H1 (cell line): ENCODE data around the gene RBM34. TPM values are rescaled to one million over a fixed set of nuclear protein-coding genes. Genes with fewer than 3 reads are reported as not detected.

ENCODE experiments used
- CTCF ChIA-PET: fragments of 300-600 bp; sonication (Branson Sonifier 250); formaldehyde crosslinking; loops from one replicate; lab custom pipeline; 2021; ENCODE audit not compliant: partially characterized antibody; lab: Charles Lee
- POLR2A ChIA-PET: fragments of 300-600 bp; sonication (Branson Sonifier 250); formaldehyde crosslinking; loops from one replicate; lab custom pipeline; 2021; ENCODE audit warnings: inconsistent platforms; ENCODE audit not compliant: partially characterized antibody; lab: Charles Lee
- DNase-seq, 2 experiments: peaks; one replicate each; pipeline versions ENCODE4 v3.0.0 to v3.0.0-alpha.2; 2010 to 2022; ENCODE audit warnings: low spot score in 2 of 2, low read depth in 1 of 2, mixed read lengths in 1 of 2
- FAIRE-seq: peaks from 2 replicates; lab custom pipeline; 2011; peaks lifted over from hg19 to GRCh38; lab: Jason Lieb, UNC
- H2AFZ ChIP-seq: 2 replicates; pipeline ENCODE4 v1.8.1; 2012; ENCODE audit warnings: low read length, inconsistent platforms
- H2AK5ac ChIP-seq: 2 replicates; pipeline ENCODE4 v1.6.1; 2013; ENCODE audit warnings: low read depth, low read length
- H2BK120ac ChIP-seq: replicated peaks from 2 replicates; pipeline ENCODE3; 2013; ENCODE audit warnings: low read depth, low read length, inconsistent platforms
- H2BK12ac ChIP-seq: 2 replicates; pipeline ENCODE4 v1.6.1; 2013; ENCODE audit warnings: low read depth, low read length
- H2BK15ac ChIP-seq: 2 replicates; pipeline ENCODE4 v1.6.1; 2013; ENCODE audit warnings: low read length
- H2BK20ac ChIP-seq: 2 replicates; pipeline ENCODE4 v1.6.1; 2013; ENCODE audit warnings: low read length
- H2BK5ac ChIP-seq: 2 replicates; pipeline ENCODE4 v1.6.1; 2013; ENCODE audit warnings: low read depth, low read length
- H3K14ac ChIP-seq: 2 replicates; pipeline ENCODE4 v1.6.1; 2013; ENCODE audit warnings: inconsistent platforms; ENCODE audit not compliant: insufficient read length
- H3K18ac ChIP-seq: 2 replicates; pipeline ENCODE4 v1.6.1; 2013; ENCODE audit warnings: low read length; ENCODE audit errors: extremely low read depth
- H3K23ac ChIP-seq: 2 replicates; pipeline ENCODE4 v1.6.1; 2013; ENCODE audit warnings: inconsistent platforms; ENCODE audit not compliant: insufficient read length
- H3K23me2 ChIP-seq: 2 replicates; pipeline ENCODE4 v1.6.1; 2013; ENCODE audit warnings: low read depth, low read length
- H3K27ac ChIP-seq: 2 replicates; pipeline ENCODE4 v1.6.1; 2011; ENCODE audit warnings: low read depth, low read length, inconsistent platforms
- H3K27me3 ChIP-seq, 4 experiments: replicated peaks in 1 of 4; 1 replicate in 1 of 4; 2 replicates in 3 of 4; pipeline versions ENCODE4 v1.6.1 to v1.8.1; 2011 to 2013; ENCODE audit warnings: low read length in 3 of 4, mild to moderate bottlenecking in 3 of 4, inconsistent platforms in 2 of 4, mixed read lengths in 2 of 4, moderate library complexity in 1 of 4; ENCODE audit not compliant: control insufficient read depth in 3 of 4, insufficient read depth in 3 of 4; ENCODE audit errors: extremely low read depth in 1 of 4
- H3K36me3 ChIP-seq, 4 experiments: 2 replicates each; pipeline versions ENCODE4 v1.6.1 to v1.8.1; 2011 to 2013; ENCODE audit warnings: mild to moderate bottlenecking in 4 of 4, low read length in 3 of 4, moderate library complexity in 2 of 4, control low read depth in 1 of 4, inconsistent platforms in 1 of 4; ENCODE audit not compliant: insufficient read depth in 4 of 4, control insufficient read depth in 2 of 4
- H3K4ac ChIP-seq: replicated peaks from 2 replicates; pipeline ENCODE3; 2013; ENCODE audit warnings: low read length, low read depth, mixed read lengths, inconsistent platforms; ENCODE audit not compliant: insufficient read length
- H3K4me1 ChIP-seq, 4 experiments: replicated peaks in 1 of 4; 1 replicate in 1 of 4; 2 replicates in 3 of 4; pipeline versions ENCODE4 v1.6.1 to v1.8.1; 2011 to 2013; ENCODE audit warnings: low read length in 3 of 4, inconsistent platforms in 2 of 4, mixed read lengths in 1 of 4; ENCODE audit not compliant: insufficient read depth in 4 of 4, control insufficient read depth in 3 of 4
- H3K4me2 ChIP-seq, 2 experiments: 2 replicates each; pipeline versions ENCODE4 v1.6.1 to v1.8.1; 2011 to 2013; ENCODE audit warnings: low read depth in 2 of 2, low read length in 2 of 2, control low read depth in 1 of 2, inconsistent platforms in 1 of 2, mild to moderate bottlenecking in 1 of 2; ENCODE audit not compliant: insufficient read depth in 1 of 2
- H3K4me3 ChIP-seq, 4 experiments: fragments of 200-600, 300-600 bp in 1 of 4; sonication (generic), shearing (Covaris generic), sonication (Bioruptor Twin) in 1 of 4; 2 replicates each; pipeline versions ENCODE4 v1.5.1 to v1.8.1; 2011 to 2016; ENCODE audit warnings: low read length in 4 of 4, low read depth in 3 of 4, control low read depth in 2 of 4, inconsistent platforms in 2 of 4, mild to moderate bottlenecking in 2 of 4, mixed read lengths in 1 of 4, moderate library complexity in 1 of 4; ENCODE audit not compliant: insufficient read depth in 2 of 4; ENCODE audit errors: extremely low read depth in 1 of 4
- H3K56ac ChIP-seq: replicated peaks from 2 replicates; pipeline ENCODE3; 2013; ENCODE audit warnings: low read depth, mild to moderate bottlenecking, mixed read lengths, low read length, inconsistent platforms; ENCODE audit not compliant: insufficient read length
- H3K79me1 ChIP-seq: 2 replicates; pipeline ENCODE4 v1.6.1; 2013; ENCODE audit warnings: low read depth, low read length, control low read depth
- H3K79me2 ChIP-seq, 2 experiments: 2 replicates each; pipeline versions ENCODE4 v1.6.1 to v1.8.1; 2012 to 2013; ENCODE audit warnings: low read length in 2 of 2, mild to moderate bottlenecking in 2 of 2, inconsistent platforms in 1 of 2; ENCODE audit not compliant: insufficient read depth in 2 of 2, control insufficient read depth in 1 of 2
- H3K9ac ChIP-seq, 4 experiments: replicated peaks in 1 of 4; 1 replicate in 1 of 4; 2 replicates in 3 of 4; pipeline versions ENCODE4 v1.6.1 to v1.8.1; 2011 to 2013; ENCODE audit warnings: low read depth in 3 of 4, low read length in 3 of 4, control low read depth in 2 of 4, mild to moderate bottlenecking in 2 of 4, moderate library complexity in 2 of 4, inconsistent platforms in 1 of 4; ENCODE audit errors: extremely low read depth in 1 of 4
- H3K9me3 ChIP-seq, 2 experiments: 2 replicates each; pipeline versions ENCODE4 v1.6.1 to v1.8.1; 2012 to 2013; ENCODE audit warnings: mild to moderate bottlenecking in 2 of 2, moderate library complexity in 2 of 2, control low read depth in 1 of 2, inconsistent platforms in 1 of 2, low read depth in 1 of 2, low read length in 1 of 2, mixed read lengths in 1 of 2; ENCODE audit not compliant: insufficient read depth in 2 of 2
- H4K20me1 ChIP-seq, 2 experiments: replicated peaks in 1 of 2; 2 replicates each; pipeline versions ENCODE3 to v1.8.1; 2011 to 2013; ENCODE audit warnings: inconsistent platforms in 2 of 2, low read length in 2 of 2, mild to moderate bottlenecking in 1 of 2; ENCODE audit not compliant: insufficient read depth in 2 of 2, control insufficient read depth in 1 of 2
- H4K5ac ChIP-seq: 2 replicates; pipeline ENCODE4 v1.6.1; 2013; ENCODE audit warnings: low read length, low read depth, mixed read lengths, inconsistent platforms; ENCODE audit not compliant: insufficient read length
- H4K8ac ChIP-seq: 2 replicates; pipeline ENCODE4 v1.8.0; 2013; ENCODE audit warnings: mild to moderate bottlenecking, moderate library complexity, low read length, inconsistent platforms; ENCODE audit not compliant: insufficient read depth; ENCODE audit errors: extremely low read depth
- H4K91ac ChIP-seq: replicated peaks from 2 replicates; pipeline ENCODE3; 2013; ENCODE audit warnings: low read length, mixed read lengths, inconsistent platforms; ENCODE audit not compliant: insufficient read length
- BRCA1 ChIP-seq: IDR thresholded peaks from 2 replicates; pipeline ENCODE4 v1.6.1; 2012; ENCODE audit warnings: low read depth, low read length, improper control_type of control experiment
- CHD2 ChIP-seq: IDR thresholded peaks from 2 replicates; pipeline ENCODE4 v1.6.1; 2012; ENCODE audit warnings: low read length, improper control_type of control experiment
- CTBP2 ChIP-seq: IDR thresholded peaks from 2 replicates; pipeline ENCODE4 v1.7.0; 2011; ENCODE audit warnings: borderline replicate concordance, mild to moderate bottlenecking, moderate library complexity, mixed read lengths, low read length; ENCODE audit not compliant: insufficient read depth, insufficient read length
- E2F6 ChIP-seq: IDR thresholded peaks from 2 replicates; pipeline ENCODE4 v1.6.1; 2012; ENCODE audit warnings: inconsistent platforms
- GABPA ChIP-seq: IDR thresholded peaks from 2 replicates; pipeline ENCODE4 v1.6.1; 2011; ENCODE audit warnings: mild to moderate bottlenecking, low read length, moderate library complexity, borderline replicate concordance; ENCODE audit not compliant: insufficient read depth
- HDAC6 ChIP-seq: IDR thresholded peaks from one replicate; pipeline ENCODE4 v1.7.1; 2012; ENCODE audit warnings: low read depth, mild to moderate bottlenecking, inconsistent platforms, low read length, moderate library complexity
- NANOG ChIP-seq: IDR thresholded peaks from 2 replicates; pipeline ENCODE4 v1.6.1; 2011; ENCODE audit warnings: low read length, low read depth, mild to moderate bottlenecking, inconsistent platforms; ENCODE audit not compliant: insufficient read depth, poor library complexity, severe bottlenecking
- RNF2 ChIP-seq: fragments of 200-900, 300-1000 bp; sonication (generic); IDR thresholded peaks from 2 replicates; pipeline ENCODE4 v1.7.1; 2016; ENCODE audit warnings: borderline replicate concordance, low read depth, mild to moderate bottlenecking, antibody characterized with exemption, low read length; ENCODE audit not compliant: poor library complexity, severe bottlenecking; ENCODE audit errors: missing control alignments
- RXRA ChIP-seq: IDR thresholded peaks from 2 replicates; pipeline ENCODE4 v1.6.1; 2011; ENCODE audit warnings: low read depth, mild to moderate bottlenecking, low read length, moderate library complexity; ENCODE audit not compliant: insufficient read depth
- SRF ChIP-seq: IDR thresholded peaks from 2 replicates; pipeline ENCODE4 v1.6.1; 2011; ENCODE audit warnings: mild to moderate bottlenecking, low read depth, low read length, moderate library complexity
- ZNF274 ChIP-seq: IDR thresholded peaks from 2 replicates; pipeline ENCODE4 v1.7.0; 2012; ENCODE audit warnings: low read length, borderline replicate concordance; ENCODE audit errors: extremely low read depth
- WGBS, 2 experiments: shearing (Covaris generic) in 1 of 2; methylation state at CpG; one replicate each; pipeline versions ENCODE4 v1.1.6 to v1.1.7; 2013 to 2015; ENCODE audit warnings: low lambda C conversion rate in 2 of 2, mixed read lengths in 2 of 2, inconsistent platforms in 1 of 2, low coverage in 1 of 2, missing lambda C conversion rate in 1 of 2; ENCODE audit not compliant: insufficient replicate concordance in 2 of 2, insufficient coverage in 1 of 2, insufficient read length in 1 of 2; ENCODE audit errors: extremely low coverage in 1 of 2, missing lambda C conversion rate in 1 of 2; 5-methylcytosine and 5-hydroxymethylcytosine counted together
- polyA plus RNA-seq, 7 experiments: library from polyadenylated mRNA; depleted of rRNA in 3 of 7; stranded (reverse) in 5 of 7; unstranded in 2 of 7; fragments of >200 nt in 5 of 7; fragments of 200-250 nt in 2 of 7; gene quantifications; 1 replicate in 5 of 7; 2 replicates in 1 of 7; 4 replicates in 1 of 7; pipeline versions ENCODE4 v1.2.1 to v1.2.3, GENCODE V29; 2011 to 2013; ENCODE audit warnings: missing spikeins in 2 of 7, mixed read lengths in 2 of 7
- total RNA-seq: library from RNA; stranded (reverse); fragmentation: NEBNext Ultra II Directional; extraction: Animal tissue kit (Norgen Biotek cat#: 25700); gene quantifications from 2 replicates; pipeline ENCODE4 v1.2.1, GENCODE V29; 2021

Gene RBM34
- total and polyA plus RNA-seq, 2 of the 8 experiments (the other 6 are each of a cell fraction or from before 2014, with no cell fraction given): 18.8 to 108 TPM

DNA sequence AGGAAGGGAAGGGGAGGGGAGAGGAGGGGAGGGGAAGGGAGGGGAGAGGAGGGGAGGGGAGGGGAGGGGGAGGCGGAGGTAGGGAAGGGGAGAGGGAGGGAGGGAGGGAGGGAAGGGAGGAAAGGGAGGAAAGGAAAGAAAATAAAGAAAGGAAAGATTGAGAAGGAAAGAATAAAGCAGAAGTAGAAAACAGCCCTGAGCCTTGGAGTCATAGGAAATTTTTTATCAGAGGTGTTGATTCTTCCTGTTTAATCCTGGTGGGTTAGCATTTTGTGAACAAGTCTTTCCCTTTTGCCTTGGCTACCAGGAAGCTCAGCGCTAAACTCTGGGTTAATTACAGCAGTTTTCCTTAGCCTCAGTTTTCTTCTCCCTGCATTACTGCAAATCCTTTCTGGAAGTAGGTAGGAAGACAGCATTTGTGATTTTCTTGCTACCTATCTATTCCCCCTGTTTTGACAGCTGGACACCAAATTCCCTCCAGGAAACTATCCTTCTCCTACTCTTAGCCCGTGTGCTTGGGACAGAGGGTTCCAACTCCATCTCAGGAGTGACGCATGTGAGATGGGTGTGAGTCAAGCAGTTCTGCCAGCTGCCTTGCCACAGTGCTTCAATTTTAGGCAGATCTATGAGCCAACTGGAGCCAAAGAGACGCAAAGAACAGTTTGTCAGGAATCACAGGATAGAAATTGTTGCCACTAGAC, 59.3 kb downstream of the RBM34 start:
- no peak overlapping the region for H2BK120ac ChIP-seq
- no peaks in the 10 kb centered on the region for H3K27me3 ChIP-seq
- no peak overlapping the region for H3K4me3 ChIP-seq
- ChIA-PET POLR2A (interaction anchor here (0.5 to 0.9 kb wide), 2 partner anchors 8 to 134 kb away, joined by 3 read pairs; no protein-coding TSS in a partner anchor), CTCF (interaction anchor here (1.1 to 1.5 kb wide), 2 partner anchors 10 to 18 kb away, joined by 3 to 5 read pairs; no protein-coding TSS in a partner anchor)
- WGBS, 2 experiments: 93% methylated on average over 4 of the region's 5 CpGs; no CpG with 5 or more reads in 1 of the 2 experiments
- no peak overlapping the region for H2BK15ac ChIP-seq
- no peak overlapping the region for H2BK20ac ChIP-seq
- DNase-seq (no peak), FAIRE-seq (no peak)
- TF ChIP-seq ZNF274 (no peak), E2F6 (no peak), CTBP2 (no peak), RNF2 (no peak), RXRA (no peak), GABPA (no peak), SRF (no peak), NANOG (no peak), BRCA1 (no peak), HDAC6 (no peak), CHD2 (no peak)
- no peak overlapping the region for H4K8ac ChIP-seq
- no peak overlapping the region for H2BK5ac ChIP-seq
- H4K20me1 ChIP-seq: peaks cover 0 to 2% of the 10 kb centered on the region in 2 experiments
- H4K91ac ChIP-seq: no peak overlapping the region
- H3K27ac ChIP-seq: no peak overlapping the region
- no peak overlapping the region for H3K56ac ChIP-seq
- no peaks in the 10 kb centered on the region for H3K9me3 ChIP-seq
- no peak overlapping the region for H2BK12ac ChIP-seq
- no peak overlapping the region for H3K4me2 ChIP-seq
- no peak overlapping the region; the same call in 1 of the 2 replicates for H2AK5ac ChIP-seq
- no peak overlapping the region for H3K4ac ChIP-seq
- no peak overlapping the region for H2AFZ ChIP-seq
- H3K79me2 ChIP-seq: no peaks in the 10 kb centered on the region
- H3K18ac ChIP-seq: no peak overlapping the region
- H3K14ac ChIP-seq: no peak overlapping the region
- H3K36me3 ChIP-seq: no peaks in the 10 kb centered on the region
- H3K23me2 ChIP-seq: no peaks in the 10 kb centered on the region; the same call in 1 of the 2 replicates
- no peak overlapping the region for H4K5ac ChIP-seq
- no peak overlapping the region for H3K9ac ChIP-seq
- H3K23ac ChIP-seq: no peak overlapping the region
- H3K79me1 ChIP-seq: no peaks in the 10 kb centered on the region
- H3K4me1 ChIP-seq: peaks cover 0 to 3% (median 0%) of the 10 kb centered on the region in 4 experiments; a peak in 3 of 7 replicates
